ENCODE measurements around the gene SNAPIN.

The SNAPIN gene

GRCh38 chr1:153633754-153634665 is 24.5 kb upstream of the SNAPIN start, which contains the start of gene CHTOP:
Gene CHTOP (plus strand): TSS chr1:153634066. CDS start chr1:153636589, 2,523 bp downstream.
- Histone ChIP-seq H2AFZ (ENCODE audit: low read depth, low read length) (0 out of 2 replicates have a peak within 1 kb of the TSS, but pooled peaks have one; percentile 24), H3K36me3 (replicated peaks; ENCODE audit: low read depth, low read length) (peaks cover 31% of the 10 kb centered on the region)

GRCh38 chr1:153635872-153636271 is 22.6 kb upstream of the SNAPIN start:
- Histone ChIP-seq H3K4me3 (ENCODE audit: low read length) (peak overlapping the region; percentile 90; the same call in 1 of the 2 replicates), H3K27ac (ENCODE audit: low read length) (no peak overlapping the region), H3K9me3 (ENCODE audit: insufficient read depth, low read length) (no peaks in the 10 kb centered on the region), H3K4me1 (ENCODE audit: low read length) (peaks cover 15% of the 10 kb centered on the region), H3K4me2 (ENCODE audit: low read length) (peak overlapping the region; percentile 76), H3K36me3 (replicated peaks; ENCODE audit: low read depth, low read length) (peaks cover 43% of the 10 kb centered on the region), H3K79me2 (ENCODE audit: low read length) (peaks cover 64% of the 10 kb centered on the region), H4K20me1 (ENCODE audit: insufficient read depth, low read length) (0 out of 2 replicates have a peak, but pooled peaks cover 2% of the 10 kb centered on the region), H3K27me3 (ENCODE audit: low read depth, low read length) (no peaks in the 10 kb centered on the region), H3K9ac (ENCODE audit: low read length) (no peak overlapping the region), H2AFZ (ENCODE audit: low read depth, low read length) (no peak overlapping the region)
- TF ChIP-seq EZH2phosphoT487 (IDR thresholded peaks at IDR 0.05; ENCODE audit: low read depth) (no peak), CTCF (IDR thresholded peaks at IDR 0.05; ENCODE audit: low read depth, low read length) (no peak)

More at GRCh38 chr1:153633754-153634665, 24.5 kb upstream of the SNAPIN start, which contains the start of gene CHTOP:
- H3K9ac ChIP-seq (ENCODE audit: low read length) = peak within 1 kb of the TSS; percentile 99
- H3K9me3 ChIP-seq (ENCODE audit: insufficient read depth, low read length) = no peaks in the 10 kb centered on the region
- peaks cover 48% of the 10 kb centered on the region for H3K79me2 ChIP-seq (ENCODE audit: low read length)
- peak within 1 kb of the TSS; percentile 76 for H3K4me2 ChIP-seq (ENCODE audit: low read length)
- peak within 1 kb of the TSS; percentile 90 for H3K4me3 ChIP-seq (ENCODE audit: low read length)
- H3K4me1 ChIP-seq (ENCODE audit: low read length) = peaks cover 15% of the 10 kb centered on the region
- H4K20me1 ChIP-seq (ENCODE audit: insufficient read depth, low read length) = no peaks in the 10 kb centered on the region
- H3K27me3 ChIP-seq (ENCODE audit: low read depth, low read length) = no peaks in the 10 kb centered on the region
- peak within 1 kb of the TSS; percentile 96 for H3K27ac ChIP-seq (ENCODE audit: low read length)
- TF ChIP-seq CTCF (IDR thresholded peaks at IDR 0.05; ENCODE audit: low read depth, low read length) (no peak), EZH2phosphoT487 (IDR thresholded peaks at IDR 0.05; ENCODE audit: low read depth) (no peak)

- Histone ChIP-seq H3K27ac (ENCODE audit: low read length) (no peak overlapping the region), H3K4me2 (ENCODE audit: low read length) (no peak overlapping the region), H4K20me1 (ENCODE audit: insufficient read depth, low read length) (0 out of 2 replicates have a peak, but pooled peaks cover 6% of the 10 kb centered on the region), H2AFZ (ENCODE audit: low read depth, low read length) (no peak overlapping the region), H3K27me3 (ENCODE audit: low read depth, low read length) (no peaks in the 10 kb centered on the region), H3K79me2 (ENCODE audit: low read length) (peaks cover 68% of the 10 kb centered on the region), H3K4me1 (ENCODE audit: low read length) (peaks cover 15% of the 10 kb centered on the region), H3K4me3 (ENCODE audit: low read length) (no peak overlapping the region), H3K9ac (ENCODE audit: low read length) (no peak overlapping the region), H3K36me3 (replicated peaks; ENCODE audit: low read depth, low read length) (peaks cover 47% of the 10 kb centered on the region), H3K9me3 (ENCODE audit: insufficient read depth, low read length) (no peaks in the 10 kb centered on the region)
- no peak for TF ChIP-seq EZH2phosphoT487 (IDR thresholded peaks at IDR 0.05; ENCODE audit: low read depth)
- TF ChIP-seq CTCF (IDR thresholded peaks at IDR 0.05; ENCODE audit: low read depth, low read length) = no peak
These were observed 22.2 kb upstream of the SNAPIN start for GRCh38 chr1:153636312-153636711.

DNA sequence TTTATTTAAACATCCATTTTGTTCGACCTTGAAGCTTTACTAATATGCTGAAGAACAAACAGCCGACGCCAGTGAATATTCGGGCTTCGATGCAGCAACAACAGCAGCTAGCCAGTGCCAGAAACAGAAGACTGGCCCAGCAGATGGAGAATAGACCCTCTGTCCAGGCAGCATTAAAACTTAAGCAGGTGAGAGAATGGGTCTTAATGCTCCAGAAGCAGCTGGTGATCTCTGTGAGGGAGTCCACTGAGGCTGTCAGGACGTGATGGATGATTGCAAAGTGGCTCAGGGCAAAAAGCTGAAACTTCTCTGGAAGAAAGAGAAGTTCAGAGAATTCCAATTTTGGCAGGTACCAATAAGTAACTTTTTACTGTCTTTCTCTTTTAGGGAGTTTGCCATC is 20.2 kb upstream of the SNAPIN start:
- Histone ChIP-seq H3K9me3 (ENCODE audit: insufficient read depth, low read length) (no peaks in the 10 kb centered on the region), H3K4me2 (ENCODE audit: low read length) (no peak overlapping the region), H3K27ac (ENCODE audit: low read length) (no peak overlapping the region), H3K4me1 (ENCODE audit: low read length) (peaks cover 13% of the 10 kb centered on the region), H2AFZ (ENCODE audit: low read depth, low read length) (no peak overlapping the region), H3K9ac (ENCODE audit: low read length) (no peak overlapping the region), H3K79me2 (ENCODE audit: low read length) (peaks cover 81% of the 10 kb centered on the region), H4K20me1 (ENCODE audit: insufficient read depth, low read length) (0 out of 2 replicates have a peak, but pooled peaks cover 6% of the 10 kb centered on the region), H3K27me3 (ENCODE audit: low read depth, low read length) (no peaks in the 10 kb centered on the region), H3K36me3 (replicated peaks; ENCODE audit: low read depth, low read length) (peaks cover 67% of the 10 kb centered on the region), H3K4me3 (ENCODE audit: low read length) (no peak overlapping the region)
- TF ChIP-seq EZH2phosphoT487 (IDR thresholded peaks at IDR 0.05; ENCODE audit: low read depth) (no peak), CTCF (IDR thresholded peaks at IDR 0.05; ENCODE audit: low read depth, low read length) (no peak)

All from OCI-LY3 (cell line).